ENCODE data around the gene CHRNG. TPM values are rescaled to one million over a fixed set of nuclear protein-coding genes. Genes with fewer than 3 reads are reported as not detected.

The CHRNG gene, protein sequence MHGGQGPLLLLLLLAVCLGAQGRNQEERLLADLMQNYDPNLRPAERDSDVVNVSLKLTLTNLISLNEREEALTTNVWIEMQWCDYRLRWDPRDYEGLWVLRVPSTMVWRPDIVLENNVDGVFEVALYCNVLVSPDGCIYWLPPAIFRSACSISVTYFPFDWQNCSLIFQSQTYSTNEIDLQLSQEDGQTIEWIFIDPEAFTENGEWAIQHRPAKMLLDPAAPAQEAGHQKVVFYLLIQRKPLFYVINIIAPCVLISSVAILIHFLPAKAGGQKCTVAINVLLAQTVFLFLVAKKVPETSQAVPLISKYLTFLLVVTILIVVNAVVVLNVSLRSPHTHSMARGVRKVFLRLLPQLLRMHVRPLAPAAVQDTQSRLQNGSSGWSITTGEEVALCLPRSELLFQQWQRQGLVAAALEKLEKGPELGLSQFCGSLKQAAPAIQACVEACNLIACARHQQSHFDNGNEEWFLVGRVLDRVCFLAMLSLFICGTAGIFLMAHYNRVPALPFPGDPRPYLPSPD
- total RNA-seq (not detected), polyA plus RNA-seq (not detected)

GRCh38 chr2:232539298-232540231 is at the start of gene CHRNG:
Gene CHRNG (plus strand): TSS chr2:232539692. CDS start chr2:232539748, 56 bp downstream.
- CTCF ChIA-PET (ENCODE audit: partially characterized antibody), result no interaction called here
- no peaks in the 10 kb centered on the region for H3K36me3 ChIP-seq (ENCODE audit: insufficient read depth, low read length)
- H3K4me1 ChIP-seq (ENCODE audit: insufficient read depth, low read length), result no peaks in the 10 kb centered on the region
- no peak within 1 kb of the TSS for H3K27ac ChIP-seq (ENCODE audit: low read depth, low read length)
- intact Hi-C loops (cut with micrococcal nuclease), result no loop called here
- no peak for DNase-seq
- no peaks in the 10 kb centered on the region for H3K27me3 ChIP-seq (ENCODE audit: insufficient read depth, low read length)
- peaks cover 0 to 3% (median 0%) of the 10 kb centered on the region in 8 donors for H3K9me3 Mint-ChIP-seq
- no peak within 1 kb of the TSS for H3K4me3 Mint-ChIP-seq
- H3K9me3 ChIP-seq (ENCODE audit: control insufficient read depth in 1 of 2, low read length in 2 of 2), result no peaks in the 10 kb centered on the region
- H3K4me3 ChIP-seq (ENCODE audit: low read length in 2 of 2), result no peak within 1 kb of the TSS
- peaks cover 4 to 25% (median 8%) of the 10 kb centered on the region in 4 donors for H3K4me1 Mint-ChIP-seq
- peak within 1 kb of the TSS in 1 of 7 donors; percentile 80 for H3K27ac Mint-ChIP-seq
- POLR2A ChIA-PET (ENCODE audit: partially characterized antibody), result interaction anchor here (0.9 to 1.3 kb wide), 2 partner anchors 9 to 11 kb away, joined by 3 to 4 read pairs; partner anchors contain the start of genes EIF4E2 and TIGD1
- H3K36me3 Mint-ChIP-seq, result peaks cover under 1 to 6% of the 10 kb centered on the region in 2 donors
- H3K27me3 Mint-ChIP-seq, result peaks cover 3 to 16% of the 10 kb centered on the region in 2 donors

GRCh38 chr2:232490221-232491138 is 49.0 kb upstream of the CHRNG start:
- Histone ChIP-seq H3K4me3 (ENCODE audit: low read length in 2 of 2) (no peak overlapping the region), H3K27me3 (ENCODE audit: insufficient read depth, low read length) (no peaks in the 10 kb centered on the region), H3K27ac (ENCODE audit: low read depth, low read length) (no peak overlapping the region), H3K4me1 (ENCODE audit: insufficient read depth, low read length) (no peaks in the 10 kb centered on the region), H3K9me3 (ENCODE audit: control insufficient read depth in 1 of 2, low read length in 2 of 2) (no peaks in the 10 kb centered on the region), H3K36me3 (ENCODE audit: insufficient read depth, low read length) (no peaks in the 10 kb centered on the region)
- CTCF ChIA-PET (ENCODE audit: partially characterized antibody), result no interaction called here
- peaks cover 13 to 29% of the 10 kb centered on the region in 2 donors for H3K27me3 Mint-ChIP-seq
- H3K27ac Mint-ChIP-seq, result no peak overlapping the region
- DNase-seq, result no peak
- no peaks in the 10 kb centered on the region for H3K36me3 Mint-ChIP-seq
- no peaks in the 10 kb centered on the region for H3K9me3 Mint-ChIP-seq
- POLR2A ChIA-PET (ENCODE audit: partially characterized antibody), result no interaction called here
- intact Hi-C loops (cut with micrococcal nuclease), result no loop called here
- peaks cover 0 to 14% (median 6%) of the 10 kb centered on the region in 4 donors for H3K4me1 Mint-ChIP-seq
- peak overlapping the region in 1 of 8 donors; percentile 42 for H3K4me3 Mint-ChIP-seq

DNA sequence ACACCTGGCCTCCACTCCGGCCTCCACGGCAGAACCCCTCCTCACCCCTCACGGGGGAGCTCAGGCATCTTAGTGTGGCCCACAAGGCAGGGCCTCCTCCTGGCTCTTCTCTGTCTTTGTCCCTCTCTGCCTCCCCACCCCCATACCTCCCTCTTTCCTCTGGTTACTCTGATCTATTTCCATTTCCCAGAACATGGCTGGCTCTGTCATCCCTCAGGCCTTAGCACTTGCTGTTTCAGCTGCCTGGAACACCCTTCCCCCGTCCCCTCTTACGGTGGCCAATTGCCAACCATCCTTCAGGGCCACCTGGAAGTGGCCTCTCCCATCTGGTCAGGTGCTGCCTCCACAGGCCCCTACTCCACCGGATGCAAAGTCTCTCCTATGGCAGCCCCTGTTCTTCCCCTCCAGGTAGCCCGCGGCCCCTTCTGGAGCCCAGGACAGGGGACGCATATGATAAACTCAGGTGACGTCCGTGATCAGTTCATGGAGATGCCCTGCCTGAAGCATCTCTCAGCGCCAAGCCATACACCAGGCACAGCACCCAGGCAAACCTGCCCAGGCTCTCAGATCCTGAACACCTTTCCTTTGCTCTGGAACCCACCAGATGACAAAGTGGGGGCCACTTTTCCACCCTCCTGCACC is 48.2 kb upstream of the CHRNG start:
- Mint-ChIP-seq H3K9me3 (no peaks in the 10 kb centered on the region), H3K36me3 (no peaks in the 10 kb centered on the region), H3K27me3 (peaks cover 13 to 29% of the 10 kb centered on the region in 2 donors), H3K4me1 (peaks cover 0 to 14% (median 6%) of the 10 kb centered on the region in 4 donors), H3K27ac (no peak overlapping the region), H3K4me3 (peak overlapping the region in 1 of 8 donors; percentile 39)
- Histone ChIP-seq H3K4me1 (ENCODE audit: insufficient read depth, low read length) (no peaks in the 10 kb centered on the region), H3K27me3 (ENCODE audit: insufficient read depth, low read length) (no peaks in the 10 kb centered on the region), H3K36me3 (ENCODE audit: insufficient read depth, low read length) (no peaks in the 10 kb centered on the region), H3K9me3 (ENCODE audit: control insufficient read depth in 1 of 2, low read length in 2 of 2) (no peaks in the 10 kb centered on the region), H3K27ac (ENCODE audit: low read depth, low read length) (no peak overlapping the region), H3K4me3 (ENCODE audit: low read length in 2 of 2) (no peak overlapping the region)
- no peak for DNase-seq
- intact Hi-C loops (cut with micrococcal nuclease), result no loop called here
- CTCF ChIA-PET (ENCODE audit: partially characterized antibody), result no interaction called here
- POLR2A ChIA-PET (ENCODE audit: partially characterized antibody), result no interaction called here

GRCh38 chr2:232492236-232492848 is 47.1 kb upstream of the CHRNG start:
- H3K27me3 ChIP-seq (ENCODE audit: insufficient read depth, low read length), result no peaks in the 10 kb centered on the region
- H3K9me3 Mint-ChIP-seq, result no peaks in the 10 kb centered on the region
- CTCF ChIA-PET (ENCODE audit: partially characterized antibody), result no interaction called here
- no peaks in the 10 kb centered on the region for H3K4me1 ChIP-seq (ENCODE audit: insufficient read depth, low read length)
- no peaks in the 10 kb centered on the region for H3K36me3 ChIP-seq (ENCODE audit: insufficient read depth, low read length)
- POLR2A ChIA-PET (ENCODE audit: partially characterized antibody), result no interaction called here
- no peaks in the 10 kb centered on the region for H3K9me3 ChIP-seq (ENCODE audit: control insufficient read depth in 1 of 2, low read length in 2 of 2)
- no peak for DNase-seq
- H3K36me3 Mint-ChIP-seq, result no peaks in the 10 kb centered on the region
- no peak overlapping the region for H3K4me3 ChIP-seq (ENCODE audit: low read length in 2 of 2)
- no peak overlapping the region for H3K27ac Mint-ChIP-seq
- no peak overlapping the region for H3K27ac ChIP-seq (ENCODE audit: low read depth, low read length)
- no peak overlapping the region for H3K4me3 Mint-ChIP-seq
- H3K27me3 Mint-ChIP-seq, result peaks cover 13 to 29% of the 10 kb centered on the region in 2 donors
- intact Hi-C loops (cut with micrococcal nuclease), result no loop called here
- H3K4me1 Mint-ChIP-seq, result peaks cover 0 to 9% (median 6%) of the 10 kb centered on the region in 4 donors

DNA sequence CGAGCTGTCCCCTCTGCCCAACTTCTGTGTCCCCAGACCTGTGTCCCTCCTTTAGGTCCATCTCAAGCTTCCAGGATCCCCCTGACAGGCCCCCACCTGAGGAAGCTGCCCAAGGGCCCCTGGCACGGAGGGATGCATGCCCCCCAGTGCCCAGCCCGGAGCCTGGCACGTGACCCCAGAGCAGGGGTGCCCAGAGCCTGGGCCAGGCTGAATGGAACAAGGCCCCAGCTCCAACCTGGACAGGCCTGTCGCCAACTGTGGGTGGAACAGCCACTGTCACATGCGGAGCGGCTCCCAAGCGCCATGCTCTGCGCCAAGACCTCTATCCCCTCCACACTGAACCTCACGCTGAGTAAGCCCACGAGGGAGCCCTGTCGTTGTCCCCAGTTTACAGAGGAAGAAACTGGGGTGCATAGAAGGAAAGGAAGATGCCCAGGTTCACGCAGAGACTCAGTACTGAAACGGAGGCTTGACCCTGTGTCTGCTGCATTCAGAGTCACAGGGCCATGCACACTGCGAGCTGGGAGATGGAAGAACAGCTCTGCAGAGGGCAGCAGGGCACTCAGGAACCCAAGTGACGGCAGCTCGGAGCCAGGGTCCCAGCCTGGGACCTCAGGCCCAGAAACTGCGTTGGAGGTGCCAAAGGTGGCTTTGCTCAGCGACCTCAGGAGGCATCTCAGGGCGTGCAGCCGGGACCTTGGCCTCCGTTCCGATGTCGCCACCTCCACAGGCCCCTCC is 46.4 kb upstream of the CHRNG start:
- no peak overlapping the region for H3K27ac ChIP-seq (ENCODE audit: low read depth, low read length)
- ChIA-PET POLR2A (ENCODE audit: partially characterized antibody) (no interaction called here), CTCF (ENCODE audit: partially characterized antibody) (no interaction called here)
- intact Hi-C loops (cut with micrococcal nuclease), result no loop called here
- Mint-ChIP-seq H3K36me3 (no peaks in the 10 kb centered on the region), H3K4me1 (peaks cover 0 to 9% (median 5%) of the 10 kb centered on the region in 4 donors), H3K27ac (no peak overlapping the region), H3K4me3 (no peak overlapping the region), H3K27me3 (peaks cover 13 to 29% of the 10 kb centered on the region in 2 donors), H3K9me3 (no peaks in the 10 kb centered on the region)
- no peaks in the 10 kb centered on the region for H3K36me3 ChIP-seq (ENCODE audit: insufficient read depth, low read length)
- H3K27me3 ChIP-seq (ENCODE audit: insufficient read depth, low read length), result no peaks in the 10 kb centered on the region
- DNase-seq, result no peak
- no peaks in the 10 kb centered on the region for H3K4me1 ChIP-seq (ENCODE audit: insufficient read depth, low read length)
- no peaks in the 10 kb centered on the region for H3K9me3 ChIP-seq (ENCODE audit: control insufficient read depth in 1 of 2, low read length in 2 of 2)
- H3K4me3 ChIP-seq (ENCODE audit: low read length in 2 of 2), result no peak overlapping the region

All from CD4-positive, alpha-beta memory T cell (primary cell).